ENCODE measurements around the gene SDCBP2.

The SDCBP2 gene

GRCh38 chr20:1334761-1335160 lies 5.8 kb upstream of the SDCBP2 start:
- TF ChIP-seq CTCF (IDR thresholded peaks at IDR 0.05; ENCODE audit: low read depth, low read length): no peak; the same call in 1 of the 2 replicates
- Histone ChIP-seq H3K27me3 (ENCODE audit: insufficient read depth, low read depth, severe bottlenecking) (no peaks in the 10 kb centered on the region), H3K9me3 (ENCODE audit: severe bottlenecking) (no peaks in the 10 kb centered on the region), H3K36me3 (peaks cover 5% of the 10 kb centered on the region), H3K4me3 (ENCODE audit: low read depth, low read length) (no peak overlapping the region), H3K27ac (no peak overlapping the region)
- no peak for DNase-seq

- DNase-seq: no peak
- TF ChIP-seq CTCF (IDR thresholded peaks at IDR 0.05; ENCODE audit: low read depth, low read length): no peak
- Histone ChIP-seq H3K4me3 (ENCODE audit: low read depth, low read length) (no peak overlapping the region), H3K9me3 (ENCODE audit: severe bottlenecking) (no peaks in the 10 kb centered on the region), H3K27ac (no peak overlapping the region), H3K27me3 (ENCODE audit: insufficient read depth, low read depth, severe bottlenecking) (no peaks in the 10 kb centered on the region), H3K36me3 (peaks cover 5% of the 10 kb centered on the region)
These were observed 5.4 kb upstream of the SDCBP2 start for GRCh38 chr20:1334370-1334731.

GRCh38 chr20:1333462-1334369 lies 4.8 kb upstream of the SDCBP2 start:
- H3K27ac ChIP-seq: no peak overlapping the region
- no peak for TF ChIP-seq CTCF (IDR thresholded peaks at IDR 0.05; ENCODE audit: low read depth, low read length)
- no peak overlapping the region for H3K4me3 ChIP-seq (ENCODE audit: low read depth, low read length)
- no peak for DNase-seq
- no peaks in the 10 kb centered on the region for H3K9me3 ChIP-seq (ENCODE audit: severe bottlenecking)
- H3K27me3 ChIP-seq (ENCODE audit: insufficient read depth, low read depth, severe bottlenecking): no peaks in the 10 kb centered on the region
- H3K36me3 ChIP-seq: peaks cover 5% of the 10 kb centered on the region

GRCh38 chr20:1332749-1333300 lies 3.9 kb upstream of the SDCBP2 start:
- DNase-seq: no peak

GRCh38 chr20:1331801-1332453 lies 3.0 kb upstream of the SDCBP2 start:
- Histone ChIP-seq H3K36me3 (peaks cover 5% of the 10 kb centered on the region), H3K27me3 (ENCODE audit: insufficient read depth, low read depth, severe bottlenecking) (no peaks in the 10 kb centered on the region), H3K9me3 (ENCODE audit: severe bottlenecking) (no peaks in the 10 kb centered on the region), H3K27ac (no peak overlapping the region), H3K4me3 (ENCODE audit: low read depth, low read length) (no peak overlapping the region)
- TF ChIP-seq CTCF (IDR thresholded peaks at IDR 0.05; ENCODE audit: low read depth, low read length): no peak
- no peak for DNase-seq

More at GRCh38 chr20:1332749-1333300, 3.9 kb upstream of the SDCBP2 start:
- no peak overlapping the region for H3K4me3 ChIP-seq (ENCODE audit: low read depth, low read length)
- H3K27me3 ChIP-seq (ENCODE audit: insufficient read depth, low read depth, severe bottlenecking): no peaks in the 10 kb centered on the region
- peaks cover 5% of the 10 kb centered on the region for H3K36me3 ChIP-seq
- TF ChIP-seq CTCF (IDR thresholded peaks at IDR 0.05; ENCODE audit: low read depth, low read length): no peak
- H3K27ac ChIP-seq: no peak overlapping the region
- H3K9me3 ChIP-seq (ENCODE audit: severe bottlenecking): no peaks in the 10 kb centered on the region
